HG03432 (cell line): ENCODE measurements around the gene GAD2.

Experiments
- ATAC-seq: cut with Tn5 transposase; IDR thresholded peaks from one replicate; pipeline ENCODE4 v1.9.1; 2021; ENCODE audit warnings: mild to moderate bottlenecking, moderate library complexity; ENCODE audit not compliant: unreplicated experiment

The GAD2 gene

GRCh38 chr10:26216585-26217395 is at the start of gene GAD2:
GAD2 (plus strand) TSS chr10:26216774; CDS start chr10:26216810, 36 bp downstream.
- ATAC-seq = no peak

- ATAC-seq = no peak
Measured at GRCh38 chr10:26169466-26169865, 47.1 kb upstream of the GAD2 start.

- no peak for ATAC-seq
Measured at GRCh38 chr10:26172131-26172530, 44.4 kb upstream of the GAD2 start.

GRCh38 chr10:26173837-26174236 is 42.7 kb upstream of the GAD2 start:
- ATAC-seq = no peak

GRCh38 chr10:26177341-26177740 is 39.2 kb upstream of the GAD2 start:
- no peak for ATAC-seq

- ATAC-seq = no peak
Measured at GRCh38 chr10:26194275-26194674, 22.3 kb upstream of the GAD2 start.

- ATAC-seq = no peak
Measured at GRCh38 chr10:26197248-26197647, 19.3 kb upstream of the GAD2 start.

GRCh38 chr10:26198119-26198518 is 18.5 kb upstream of the GAD2 start:
- ATAC-seq = no peak

- no peak for ATAC-seq
Measured at GRCh38 chr10:26199841-26200240, 16.7 kb upstream of the GAD2 start.

- no peak for ATAC-seq
Measured at GRCh38 chr10:26205223-26205622, 11.4 kb upstream of the GAD2 start.

- ATAC-seq = no peak
Measured at GRCh38 chr10:26211781-26212444, 4.7 kb upstream of the GAD2 start.

- ATAC-seq = no peak
Measured at GRCh38 chr10:26212511-26212910, 4.1 kb upstream of the GAD2 start.

GRCh38 chr10:26213157-26213800 is 3.3 kb upstream of the GAD2 start:
- ATAC-seq = no peak

GRCh38 chr10:26214004-26214403 is 2.6 kb upstream of the GAD2 start:
- no peak for ATAC-seq

GRCh38 chr10:26214551-26215395 is 1.8 kb upstream of the GAD2 start:
- ATAC-seq = no peak

GRCh38 chr10:26215396-26215934 is 1.1 kb upstream of the GAD2 start:
- no peak for ATAC-seq

GRCh38 chr10:26215935-26216584 is 514 bp upstream of the GAD2 start:
- ATAC-seq = no peak

- ATAC-seq = no peak
Measured at GRCh38 chr10:26217396-26218086, 967 bp downstream of the GAD2 start.

GRCh38 chr10:26219676-26220075 is 3.1 kb downstream of the GAD2 start:
- ATAC-seq = no peak

GRCh38 chr10:26220901-26221300 is 4.3 kb downstream of the GAD2 start:
- ATAC-seq = no peak
